ENCODE measurements around the gene MTHFD2.

Gene MTHFD2

DNA sequence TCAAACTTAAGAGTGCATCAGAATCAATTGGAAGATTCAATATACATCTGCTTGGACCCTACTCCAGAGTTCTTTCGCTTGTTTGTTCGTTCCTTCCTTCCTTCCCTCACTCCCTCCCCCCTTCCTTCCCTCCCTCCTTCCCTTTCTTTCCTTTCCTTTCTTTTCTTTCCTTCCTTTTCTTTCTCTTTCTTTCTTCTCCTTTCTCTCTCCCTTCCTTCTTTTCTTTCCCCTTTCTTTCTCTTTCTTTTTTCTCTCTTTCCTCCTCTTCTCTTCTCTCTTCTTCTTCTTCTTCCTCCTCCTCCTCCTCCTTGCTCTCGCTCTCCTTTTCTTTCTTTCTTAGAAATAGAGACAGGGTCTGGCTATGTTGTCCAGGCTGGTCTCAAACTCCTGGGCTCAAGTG is 45.9 kb downstream of the MTHFD2 start:
- no peak overlapping the region for H3K4me3 ChIP-seq (ENCODE audit: low read depth, low read length)
- peak; percentile 66 for TF ChIP-seq ZNF366 (tag by site-specific recombination; conservative IDR thresholded peaks at IDR 0.05)
- TF ChIP-seq, protein P1, sequence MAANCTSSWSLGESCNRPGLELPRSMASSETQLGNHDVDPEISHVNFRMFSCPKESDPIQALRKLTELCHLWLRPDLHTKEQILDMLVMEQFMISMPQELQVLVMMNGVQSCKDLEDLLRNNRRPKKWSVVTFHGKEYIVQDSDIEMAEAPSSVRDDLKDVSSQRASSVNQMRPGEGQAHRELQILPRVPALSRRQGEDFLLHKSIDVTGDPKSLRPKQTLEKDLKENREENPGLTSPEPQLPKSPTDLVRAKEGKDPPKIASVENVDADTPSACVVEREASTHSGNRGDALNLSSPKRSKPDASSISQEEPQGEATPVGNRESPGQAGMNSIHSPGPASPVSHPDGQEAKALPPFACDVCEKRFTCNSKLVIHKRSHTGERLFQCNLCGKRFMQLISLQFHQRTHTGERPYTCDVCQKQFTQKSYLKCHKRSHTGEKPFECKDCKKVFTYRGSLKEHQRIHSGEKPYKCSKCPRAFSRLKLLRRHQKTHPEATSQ (tag by site-specific recombination; IDR thresholded peaks at IDR 0.05) = no peak
- TF ChIP-seq ZNF830 (tag by site-specific recombination; IDR thresholded peaks at IDR 0.05; ENCODE audit: low read depth) = no peak
- peak; percentile 69 for TF ChIP-seq PRDM1 (tag by site-specific recombination; IDR thresholded peaks at IDR 0.05)
- TF ChIP-seq ZNF248 (tag by site-specific recombination; IDR thresholded peaks at IDR 0.05) = no peak
- no peak for TF ChIP-seq ZNF658 (tag by site-specific recombination; IDR thresholded peaks at IDR 0.05)
- no peak for TF ChIP-seq ZNF707 (tag by site-specific recombination; IDR thresholded peaks at IDR 0.05)
- TF ChIP-seq, protein P2, sequence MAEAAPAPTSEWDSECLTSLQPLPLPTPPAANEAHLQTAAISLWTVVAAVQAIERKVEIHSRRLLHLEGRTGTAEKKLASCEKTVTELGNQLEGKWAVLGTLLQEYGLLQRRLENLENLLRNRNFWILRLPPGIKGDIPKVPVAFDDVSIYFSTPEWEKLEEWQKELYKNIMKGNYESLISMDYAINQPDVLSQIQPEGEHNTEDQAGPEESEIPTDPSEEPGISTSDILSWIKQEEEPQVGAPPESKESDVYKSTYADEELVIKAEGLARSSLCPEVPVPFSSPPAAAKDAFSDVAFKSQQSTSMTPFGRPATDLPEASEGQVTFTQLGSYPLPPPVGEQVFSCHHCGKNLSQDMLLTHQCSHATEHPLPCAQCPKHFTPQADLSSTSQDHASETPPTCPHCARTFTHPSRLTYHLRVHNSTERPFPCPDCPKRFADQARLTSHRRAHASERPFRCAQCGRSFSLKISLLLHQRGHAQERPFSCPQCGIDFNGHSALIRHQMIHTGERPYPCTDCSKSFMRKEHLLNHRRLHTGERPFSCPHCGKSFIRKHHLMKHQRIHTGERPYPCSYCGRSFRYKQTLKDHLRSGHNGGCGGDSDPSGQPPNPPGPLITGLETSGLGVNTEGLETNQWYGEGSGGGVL (tag by site-specific recombination; IDR thresholded peaks at IDR 0.05) = no peak
- TF ChIP-seq ZNF747 (tag by site-specific recombination; IDR thresholded peaks at IDR 0.05) = no peak
- TF ChIP-seq SP7 (tag by site-specific recombination; IDR thresholded peaks at IDR 0.05) = no peak
- TF ChIP-seq ZSCAN30 (tag by site-specific recombination; IDR thresholded peaks at IDR 0.05) = no peak
- TF ChIP-seq ZNF23 (tag by site-specific recombination; IDR thresholded peaks at IDR 0.05; ENCODE audit: borderline replicate concordance) = no peak
- ChIA-PET CTCF (interaction anchor here (0.7 kb wide), 1 partner anchor 12 kb away, joined by 3 read pairs; no protein-coding TSS in a partner anchor), POLR2A (no interaction called here)
- no peaks in the 10 kb centered on the region for H3K4me1 ChIP-seq (ENCODE audit: control insufficient read depth, insufficient read depth, low read length)
- H3K36me3 ChIP-seq (ENCODE audit: control insufficient read depth in 2 of 2, insufficient read depth in 1 of 2, low read length in 2 of 2) = no peaks in the 10 kb centered on the region
- H3K9me3 ChIP-seq (ENCODE audit: control insufficient read depth, insufficient read depth, low read depth, low read length) = no peaks in the 10 kb centered on the region
- H3K27ac ChIP-seq (ENCODE audit: extremely low read depth, low read depth, low read length) = no peak overlapping the region

DNA sequence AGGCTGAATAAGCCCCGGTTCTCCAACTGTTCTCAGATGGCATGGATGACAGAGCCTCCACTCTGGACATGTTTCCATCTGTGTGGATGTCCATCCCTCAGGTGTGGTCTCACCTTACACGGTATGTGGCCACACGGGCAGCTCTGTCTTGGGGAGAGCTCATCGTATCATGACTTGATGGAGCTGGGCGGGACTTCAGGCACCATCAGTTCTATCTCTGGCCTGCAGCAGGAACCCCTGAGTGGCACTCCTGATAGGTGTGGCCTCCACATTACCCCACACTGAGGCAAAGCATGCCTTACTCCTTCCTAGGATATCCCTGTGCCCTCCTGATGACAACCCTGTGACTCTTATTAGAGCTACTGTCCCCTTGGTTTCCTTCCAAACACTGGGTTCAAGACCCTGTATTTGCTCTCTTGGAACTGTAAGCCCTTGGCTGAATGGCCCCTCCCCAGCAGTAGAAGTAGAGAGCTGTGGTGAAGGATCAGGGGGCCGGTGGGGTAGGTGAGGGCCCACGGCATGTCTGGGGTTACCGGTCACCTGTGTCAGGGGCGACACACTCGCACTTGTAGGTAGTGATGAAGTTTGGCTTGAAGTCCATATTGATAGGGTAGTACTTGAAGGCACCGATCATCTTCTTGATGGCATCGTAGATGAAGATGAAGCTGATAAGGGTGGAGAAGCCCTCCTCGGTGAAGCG is 48.2 kb downstream of the MTHFD2 start:
- H3K36me3 ChIP-seq (ENCODE audit: control insufficient read depth in 2 of 2, insufficient read depth in 1 of 2, low read length in 2 of 2) = no peaks in the 10 kb centered on the region
- ChIA-PET POLR2A (no interaction called here), CTCF (interaction anchor here (0.6 kb wide), 1 partner anchor 19 kb away, joined by 3 read pairs; no protein-coding TSS in a partner anchor)
- TF ChIP-seq ZNF140 (tag by site-specific recombination; IDR thresholded peaks at IDR 0.05) (no peak), SETDB1 (IDR thresholded peaks at IDR 0.05; ENCODE audit: insufficient read length, low read length) (no peak), GFI1B (tag by site-specific recombination; IDR thresholded peaks at IDR 0.05) (no peak), KLF8 (tag by site-specific recombination; IDR thresholded peaks at IDR 0.05) (no peak), ZNF596 (tag by site-specific recombination; IDR thresholded peaks at IDR 0.05) (no peak), SCRT1 (tag by site-specific recombination; IDR thresholded peaks at IDR 0.05; ENCODE audit: borderline replicate concordance) (no peak)
- TF ChIP-seq, protein P3, sequence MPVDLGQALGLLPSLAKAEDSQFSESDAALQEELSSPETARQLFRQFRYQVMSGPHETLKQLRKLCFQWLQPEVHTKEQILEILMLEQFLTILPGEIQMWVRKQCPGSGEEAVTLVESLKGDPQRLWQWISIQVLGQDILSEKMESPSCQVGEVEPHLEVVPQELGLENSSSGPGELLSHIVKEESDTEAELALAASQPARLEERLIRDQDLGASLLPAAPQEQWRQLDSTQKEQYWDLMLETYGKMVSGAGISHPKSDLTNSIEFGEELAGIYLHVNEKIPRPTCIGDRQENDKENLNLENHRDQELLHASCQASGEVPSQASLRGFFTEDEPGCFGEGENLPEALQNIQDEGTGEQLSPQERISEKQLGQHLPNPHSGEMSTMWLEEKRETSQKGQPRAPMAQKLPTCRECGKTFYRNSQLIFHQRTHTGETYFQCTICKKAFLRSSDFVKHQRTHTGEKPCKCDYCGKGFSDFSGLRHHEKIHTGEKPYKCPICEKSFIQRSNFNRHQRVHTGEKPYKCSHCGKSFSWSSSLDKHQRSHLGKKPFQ (tag by site-specific recombination; IDR thresholded peaks at IDR 0.05) = no peak
- TF ChIP-seq, protein P4, sequence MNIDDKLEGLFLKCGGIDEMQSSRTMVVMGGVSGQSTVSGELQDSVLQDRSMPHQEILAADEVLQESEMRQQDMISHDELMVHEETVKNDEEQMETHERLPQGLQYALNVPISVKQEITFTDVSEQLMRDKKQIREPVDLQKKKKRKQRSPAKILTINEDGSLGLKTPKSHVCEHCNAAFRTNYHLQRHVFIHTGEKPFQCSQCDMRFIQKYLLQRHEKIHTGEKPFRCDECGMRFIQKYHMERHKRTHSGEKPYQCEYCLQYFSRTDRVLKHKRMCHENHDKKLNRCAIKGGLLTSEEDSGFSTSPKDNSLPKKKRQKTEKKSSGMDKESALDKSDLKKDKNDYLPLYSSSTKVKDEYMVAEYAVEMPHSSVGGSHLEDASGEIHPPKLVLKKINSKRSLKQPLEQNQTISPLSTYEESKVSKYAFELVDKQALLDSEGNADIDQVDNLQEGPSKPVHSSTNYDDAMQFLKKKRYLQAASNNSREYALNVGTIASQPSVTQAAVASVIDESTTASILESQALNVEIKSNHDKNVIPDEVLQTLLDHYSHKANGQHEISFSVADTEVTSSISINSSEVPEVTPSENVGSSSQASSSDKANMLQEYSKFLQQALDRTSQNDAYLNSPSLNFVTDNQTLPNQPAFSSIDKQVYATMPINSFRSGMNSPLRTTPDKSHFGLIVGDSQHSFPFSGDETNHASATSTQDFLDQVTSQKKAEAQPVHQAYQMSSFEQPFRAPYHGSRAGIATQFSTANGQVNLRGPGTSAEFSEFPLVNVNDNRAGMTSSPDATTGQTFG (tag by site-specific recombination; IDR thresholded peaks at IDR 0.05; ENCODE audit: borderline replicate concordance) = no peak
- TF ChIP-seq, protein P5, sequence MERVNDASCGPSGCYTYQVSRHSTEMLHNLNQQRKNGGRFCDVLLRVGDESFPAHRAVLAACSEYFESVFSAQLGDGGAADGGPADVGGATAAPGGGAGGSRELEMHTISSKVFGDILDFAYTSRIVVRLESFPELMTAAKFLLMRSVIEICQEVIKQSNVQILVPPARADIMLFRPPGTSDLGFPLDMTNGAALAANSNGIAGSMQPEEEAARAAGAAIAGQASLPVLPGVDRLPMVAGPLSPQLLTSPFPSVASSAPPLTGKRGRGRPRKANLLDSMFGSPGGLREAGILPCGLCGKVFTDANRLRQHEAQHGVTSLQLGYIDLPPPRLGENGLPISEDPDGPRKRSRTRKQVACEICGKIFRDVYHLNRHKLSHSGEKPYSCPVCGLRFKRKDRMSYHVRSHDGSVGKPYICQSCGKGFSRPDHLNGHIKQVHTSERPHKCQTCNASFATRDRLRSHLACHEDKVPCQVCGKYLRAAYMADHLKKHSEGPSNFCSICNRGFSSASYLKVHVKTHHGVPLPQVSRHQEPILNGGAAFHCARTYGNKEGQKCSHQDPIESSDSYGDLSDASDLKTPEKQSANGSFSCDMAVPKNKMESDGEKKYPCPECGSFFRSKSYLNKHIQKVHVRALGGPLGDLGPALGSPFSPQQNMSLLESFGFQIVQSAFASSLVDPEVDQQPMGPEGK (tag by site-specific recombination; IDR thresholded peaks at IDR 0.05) = no peak

More for the DNA sequence above, 48.2 kb downstream of the MTHFD2 start:
- no peaks in the 10 kb centered on the region for H3K9me3 ChIP-seq (ENCODE audit: control insufficient read depth, insufficient read depth, low read depth, low read length)
- H3K4me3 ChIP-seq (ENCODE audit: low read depth, low read length) = no peak overlapping the region
- no peak overlapping the region for H3K27ac ChIP-seq (ENCODE audit: extremely low read depth, low read depth, low read length)
- no peaks in the 10 kb centered on the region for H3K4me1 ChIP-seq (ENCODE audit: control insufficient read depth, insufficient read depth, low read length)

Measured in HEK293 (cell line).